GM18861 (cell line): ENCODE results near the gene HYAL1.
"Not testable (repeated sequence)": the region's sequence is repeated elsewhere in the genome, so short reads cannot be mapped to it uniquely, and the experiment has no call there.

Experiments used
- ATAC-seq: cut with Tn5 transposase; IDR thresholded peaks from one replicate; pipeline ENCODE4 v1.9.1; 2021; ENCODE audit not compliant: unreplicated experiment

HYAL1 gene

DNA sequence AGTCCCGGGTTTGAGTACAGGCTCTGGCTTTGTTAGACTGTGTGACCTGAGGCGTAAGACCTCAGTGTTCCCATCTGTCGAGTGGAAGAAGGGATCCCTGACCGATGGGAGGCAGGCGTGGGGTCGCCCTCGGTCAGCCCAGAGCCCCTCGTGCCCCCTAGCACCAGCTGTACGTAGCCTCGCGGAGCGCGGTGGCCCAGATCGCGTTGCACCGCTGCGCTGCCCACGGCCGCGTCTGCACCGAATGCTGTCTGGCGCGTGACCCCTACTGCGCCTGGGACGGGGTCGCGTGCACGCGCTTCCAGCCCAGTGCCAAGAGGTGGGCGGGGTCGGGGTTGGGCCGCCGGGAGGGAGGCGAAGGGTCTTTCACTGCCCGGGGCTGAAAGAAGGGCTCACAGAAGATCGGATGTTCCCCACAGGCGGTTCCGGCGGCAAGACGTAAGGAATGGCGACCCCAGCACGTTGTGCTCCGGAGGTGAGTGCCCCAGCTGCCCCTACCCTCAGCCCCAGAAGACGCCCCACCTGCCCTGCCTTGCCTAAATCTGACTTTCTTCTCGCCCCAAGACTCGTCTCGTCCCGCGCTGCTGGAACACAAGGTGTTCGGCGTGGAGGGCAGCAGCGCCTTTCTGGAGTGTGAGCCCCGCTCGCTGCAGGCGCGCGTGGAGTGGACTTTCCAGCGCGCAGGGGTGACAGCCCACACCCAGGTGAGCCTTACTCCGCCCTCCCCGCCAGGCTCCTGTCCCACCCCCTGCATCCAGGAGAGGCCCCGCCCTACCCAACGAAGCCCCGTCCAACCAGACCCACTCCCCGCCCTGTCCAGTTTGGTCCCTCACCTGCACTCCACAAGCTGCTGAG, 28.0 kb downstream of the HYAL1 start:
- ATAC-seq = no peak

- no peak for ATAC-seq
Observed at GRCh38 chr3:50274371-50275104, 28.8 kb downstream of the HYAL1 start.

DNA sequence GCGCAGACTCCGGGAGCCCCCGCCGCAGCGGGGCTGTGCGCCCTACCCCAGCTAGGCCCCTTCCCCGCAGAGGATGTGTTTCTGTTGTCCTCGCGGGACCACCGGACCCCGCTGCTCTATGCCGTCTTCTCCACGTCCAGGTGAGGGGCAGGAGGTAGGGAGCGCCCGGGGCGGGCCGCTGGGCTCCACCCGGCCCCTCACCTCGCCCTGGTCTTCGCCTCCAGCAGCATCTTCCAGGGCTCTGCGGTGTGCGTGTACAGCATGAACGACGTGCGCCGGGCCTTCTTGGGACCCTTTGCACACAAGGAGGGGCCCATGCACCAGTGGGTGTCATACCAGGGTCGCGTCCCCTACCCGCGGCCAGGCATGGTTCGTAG, 29.7 kb downstream of the HYAL1 start:
- ATAC-seq = no peak

DNA sequence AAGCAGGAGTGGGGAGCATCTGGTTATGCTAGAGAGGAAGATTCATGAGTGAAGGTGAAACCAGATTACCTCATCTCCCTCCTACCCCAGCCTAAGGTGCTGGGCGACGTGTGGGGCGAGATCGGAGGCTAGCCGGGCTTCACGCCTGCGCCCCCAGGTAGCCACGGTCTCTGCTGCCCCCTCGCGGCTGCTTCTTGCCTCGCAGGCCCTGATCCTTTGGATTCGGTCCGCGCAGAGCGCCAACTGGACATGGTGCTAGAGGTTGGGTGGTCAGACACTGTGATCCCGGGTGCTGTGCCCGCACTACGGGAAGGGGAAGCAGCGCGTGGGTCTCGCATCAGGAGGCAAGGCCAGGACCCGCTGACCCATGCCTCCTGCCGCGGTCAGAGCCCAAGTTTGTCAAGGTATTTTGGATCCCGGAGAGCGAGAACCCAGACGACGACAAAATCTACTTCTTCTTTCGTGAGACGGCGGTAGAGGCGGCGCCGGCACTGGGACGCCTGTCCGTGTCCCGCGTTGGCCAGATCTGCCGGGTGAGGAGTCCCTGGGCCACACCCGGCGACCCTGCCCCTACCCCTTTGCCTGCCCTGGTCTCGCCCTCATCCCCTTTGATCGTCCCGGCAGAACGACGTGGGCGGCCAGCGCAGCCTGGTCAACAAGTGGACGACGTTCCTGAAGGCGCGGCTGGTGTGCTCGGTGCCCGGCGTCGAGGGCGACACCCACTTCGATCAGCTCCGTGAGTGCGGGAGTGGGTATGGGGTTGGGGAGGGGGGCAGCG, 30.3 kb downstream of the HYAL1 start:
- ATAC-seq = peak; percentile 88

- not testable (repeated sequence) for ATAC-seq
Observed at GRCh38 chr3:50272538-50272910, 30.9 kb downstream of the HYAL1 start.

- ATAC-seq = no peak
Observed at GRCh38 chr3:50271314-50271936, 31.9 kb downstream of the HYAL1 start.

- ATAC-seq = no peak
Observed at GRCh38 chr3:50270422-50271224, 32.8 kb downstream of the HYAL1 start.

- ATAC-seq = no peak
Observed at GRCh38 chr3:50269977-50270413, 33.4 kb downstream of the HYAL1 start.

DNA sequence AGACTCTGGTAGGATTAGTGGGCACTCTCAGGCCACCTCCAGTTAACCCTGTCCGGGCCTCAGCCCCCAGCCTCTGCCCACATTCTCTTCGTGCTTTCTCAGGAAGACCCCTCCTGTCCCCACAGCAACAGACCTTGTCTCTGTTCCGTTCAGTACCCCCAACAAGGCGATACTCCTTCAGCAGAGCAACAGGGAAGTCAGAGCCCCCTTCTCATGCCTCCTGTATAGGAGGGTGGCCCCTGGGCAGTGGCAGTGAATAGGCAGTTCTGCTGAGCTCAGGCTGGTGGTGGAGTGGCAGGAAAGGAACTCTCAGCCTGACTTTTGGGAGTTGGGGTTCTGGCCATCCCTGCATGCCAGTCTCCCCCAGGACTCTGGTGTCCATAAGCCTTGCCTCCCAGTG, 33.9 kb downstream of the HYAL1 start:
- ATAC-seq = no peak

DNA sequence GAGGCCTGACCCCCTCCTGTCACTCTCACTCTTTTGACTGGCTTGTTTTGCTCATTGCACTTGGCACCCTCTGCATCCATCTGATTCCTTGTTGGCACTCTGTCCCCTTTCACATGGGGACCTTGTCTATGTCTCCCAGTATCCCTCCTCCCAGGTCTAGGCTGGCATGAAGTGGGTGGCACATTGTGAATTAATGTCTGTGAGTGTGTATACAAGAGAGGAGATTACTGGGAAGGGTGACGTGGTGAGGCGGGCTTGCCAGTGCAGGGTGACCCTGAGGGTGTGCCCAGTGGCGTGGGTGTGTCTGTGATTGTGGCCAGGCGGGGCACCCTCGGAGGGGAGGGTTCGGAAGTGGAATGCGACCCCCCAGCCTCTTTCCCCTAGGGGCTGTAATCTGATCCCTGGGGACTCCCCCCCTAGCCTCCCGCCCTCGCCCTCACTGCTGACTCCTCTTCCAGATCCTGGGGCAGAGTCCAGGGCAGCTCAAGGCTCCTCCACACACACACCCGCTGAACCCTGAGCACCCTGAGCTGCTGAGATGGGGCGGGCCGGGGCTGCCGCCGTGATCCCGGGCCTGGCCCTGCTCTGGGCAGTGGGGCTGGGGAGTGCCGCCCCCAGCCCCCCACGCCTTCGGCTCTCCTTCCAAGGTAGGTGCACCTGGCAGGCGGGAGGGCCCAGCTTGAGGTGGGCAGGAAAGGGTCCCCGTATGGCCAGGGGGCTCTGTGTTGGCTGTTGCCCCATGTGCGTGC, 34.5 kb downstream of the HYAL1 start, which contains the start of gene SEMA3B:
Gene SEMA3B (plus strand): TSS at position 445 of the 749 bp plus-strand sequence. CDS start 94 bp downstream, at position 539.
- ATAC-seq = no peak

GRCh38 chr3:50268276-50268675, 35.1 kb downstream of the HYAL1 start:
- no peak for ATAC-seq

- no peak for ATAC-seq
Observed at GRCh38 chr3:50267280-50267913, 36.0 kb downstream of the HYAL1 start.

GRCh38 chr3:50266836-50267235, 36.5 kb downstream of the HYAL1 start:
- no peak for ATAC-seq

GRCh38 chr3:50266017-50266416, 37.4 kb downstream of the HYAL1 start:
- ATAC-seq = no peak

GRCh38 chr3:50265571-50265970, 37.8 kb downstream of the HYAL1 start:
- no peak for ATAC-seq

- ATAC-seq = no peak
Observed at GRCh38 chr3:50264964-50265485, 38.3 kb downstream of the HYAL1 start.

GRCh38 chr3:50264383-50264963, 38.9 kb downstream of the HYAL1 start:
- no peak for ATAC-seq
